ENCODE data around the gene UFSP2. TPM values are rescaled to one million over a fixed set of nuclear protein-coding genes. Genes with fewer than 3 reads are reported as not detected.

The UFSP2 gene
- total and polyA plus RNA-seq, 2 experiments from 2014 or later = 29.0 to 53.0 TPM

DNA sequence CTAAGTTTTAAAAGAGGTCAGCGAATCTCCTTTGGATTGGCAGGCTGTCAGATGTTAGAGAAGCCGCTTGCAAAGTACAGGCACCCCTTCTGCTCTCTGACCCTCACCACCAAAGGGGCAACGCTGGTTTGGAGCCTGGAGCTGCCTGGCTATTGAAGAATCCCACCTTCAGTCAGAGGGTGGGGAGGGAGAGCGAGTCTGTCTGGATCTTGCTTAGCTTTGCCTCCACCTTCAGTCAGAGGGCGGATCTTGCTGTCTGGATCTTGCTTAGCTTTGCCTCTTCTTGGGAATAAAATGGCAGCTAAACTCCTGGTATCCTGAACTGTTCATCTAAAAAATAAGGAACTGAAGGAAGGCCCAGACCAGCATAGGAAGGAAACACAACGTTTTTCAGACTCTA is 38.4 kb upstream of the UFSP2 start:
- no peak overlapping the region for H3K27ac ChIP-seq (ENCODE audit: low read depth)
- no peaks in the 10 kb centered on the region for H3K36me3 ChIP-seq (ENCODE audit: insufficient read depth)
- H3K27ac Mint-ChIP-seq = no peak overlapping the region
- peaks cover 20% of the 10 kb centered on the region for H3K4me1 Mint-ChIP-seq
- DNase-seq (ENCODE audit: low spot score) (peak; percentile 63), ATAC-seq (peak; percentile 94)
- H3K27me3 Mint-ChIP-seq (ENCODE audit: insufficient read depth, low read depth, poor library complexity) = peaks cover 8% of the 10 kb centered on the region
- no peaks in the 10 kb centered on the region for H3F3A ChIP-seq (replicated peaks; ENCODE audit: low read depth)
- H3K36me3 Mint-ChIP-seq (ENCODE audit: low read depth) = no peaks in the 10 kb centered on the region
- no peaks in the 10 kb centered on the region for H3K79me2 ChIP-seq (replicated peaks; ENCODE audit: insufficient read depth)
- H2AFZ ChIP-seq = peak overlapping the region; percentile 6; the same call in 1 of the 2 replicates
- H3K9me3 Mint-ChIP-seq = no peaks in the 10 kb centered on the region
- H3K4me3 ChIP-seq = no peak overlapping the region
- no peaks in the 10 kb centered on the region for H3K27me3 ChIP-seq (ENCODE audit: insufficient read depth)
- H3K4me2 ChIP-seq = no peak overlapping the region
- peaks cover 5% of the 10 kb centered on the region; the same call in 1 of the 2 replicates for H3K4me1 ChIP-seq (ENCODE audit: insufficient read depth)
- H3K9me2 ChIP-seq (ENCODE audit: insufficient read depth) = no peaks in the 10 kb centered on the region
- H3K4me3 Mint-ChIP-seq = no peak overlapping the region
- TF ChIP-seq, protein P1, sequence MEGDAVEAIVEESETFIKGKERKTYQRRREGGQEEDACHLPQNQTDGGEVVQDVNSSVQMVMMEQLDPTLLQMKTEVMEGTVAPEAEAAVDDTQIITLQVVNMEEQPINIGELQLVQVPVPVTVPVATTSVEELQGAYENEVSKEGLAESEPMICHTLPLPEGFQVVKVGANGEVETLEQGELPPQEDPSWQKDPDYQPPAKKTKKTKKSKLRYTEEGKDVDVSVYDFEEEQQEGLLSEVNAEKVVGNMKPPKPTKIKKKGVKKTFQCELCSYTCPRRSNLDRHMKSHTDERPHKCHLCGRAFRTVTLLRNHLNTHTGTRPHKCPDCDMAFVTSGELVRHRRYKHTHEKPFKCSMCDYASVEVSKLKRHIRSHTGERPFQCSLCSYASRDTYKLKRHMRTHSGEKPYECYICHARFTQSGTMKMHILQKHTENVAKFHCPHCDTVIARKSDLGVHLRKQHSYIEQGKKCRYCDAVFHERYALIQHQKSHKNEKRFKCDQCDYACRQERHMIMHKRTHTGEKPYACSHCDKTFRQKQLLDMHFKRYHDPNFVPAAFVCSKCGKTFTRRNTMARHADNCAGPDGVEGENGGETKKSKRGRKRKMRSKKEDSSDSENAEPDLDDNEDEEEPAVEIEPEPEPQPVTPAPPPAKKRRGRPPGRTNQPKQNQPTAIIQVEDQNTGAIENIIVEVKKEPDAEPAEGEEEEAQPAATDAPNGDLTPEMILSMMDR (conservative IDR thresholded peaks at IDR 0.05; ENCODE audit: low read depth in 2 of 2) = peak in 1 of 2 experiments; percentile 59; a peak in 2 of 4 replicates
- TF ChIP-seq REST (IDR thresholded peaks at IDR 0.05; ENCODE audit: unreplicated experiment) = no peak
- H4K20me1 ChIP-seq (replicated peaks; ENCODE audit: insufficient read depth) = no peaks in the 10 kb centered on the region

GRCh38 chr4:185463541-185463940 is 37.8 kb upstream of the UFSP2 start:
- H3F3A ChIP-seq (replicated peaks; ENCODE audit: low read depth) = no peaks in the 10 kb centered on the region
- peaks cover 5% of the 10 kb centered on the region; the same call in 1 of the 2 replicates for H3K4me1 ChIP-seq (ENCODE audit: insufficient read depth)
- Mint-ChIP-seq H3K4me3 (no peak overlapping the region), H3K27ac (no peak overlapping the region), H3K9me3 (no peaks in the 10 kb centered on the region), H3K36me3 (ENCODE audit: low read depth) (no peaks in the 10 kb centered on the region), H3K4me1 (peaks cover 18% of the 10 kb centered on the region), H3K27me3 (ENCODE audit: insufficient read depth, low read depth, poor library complexity) (peaks cover 8% of the 10 kb centered on the region)
- no peaks in the 10 kb centered on the region for H3K79me2 ChIP-seq (replicated peaks; ENCODE audit: insufficient read depth)
- peak overlapping the region; percentile 6; the same call in 1 of the 2 replicates for H2AFZ ChIP-seq
- H3K4me2 ChIP-seq = no peak overlapping the region
- no peaks in the 10 kb centered on the region for H3K9me2 ChIP-seq (ENCODE audit: insufficient read depth)
- DNase-seq (ENCODE audit: low spot score) (no peak), ATAC-seq (peak; percentile 57)
- no peaks in the 10 kb centered on the region for H4K20me1 ChIP-seq (replicated peaks; ENCODE audit: insufficient read depth)
- no peak overlapping the region for H3K4me3 ChIP-seq
- no peaks in the 10 kb centered on the region for H3K36me3 ChIP-seq (ENCODE audit: insufficient read depth)
- no peaks in the 10 kb centered on the region for H3K27me3 ChIP-seq (ENCODE audit: insufficient read depth)
- H3K27ac ChIP-seq (ENCODE audit: low read depth) = no peak overlapping the region
- TF ChIP-seq REST (IDR thresholded peaks at IDR 0.05; ENCODE audit: unreplicated experiment) = no peak
- no peak for TF ChIP-seq ZNF331 (CRISPR knock-in tag; IDR thresholded peaks at IDR 0.05; ENCODE audit: low read depth)
- no peak for TF ChIP-seq ETS1 (IDR thresholded peaks at IDR 0.05)
- TF ChIP-seq EZH2 (IDR thresholded peaks at IDR 0.05; ENCODE audit: low read depth, unreplicated experiment) = no peak
- TF ChIP-seq JUNB (IDR thresholded peaks at IDR 0.05; ENCODE audit: unreplicated experiment) = no peak
